GM18502 (cell line): ENCODE data around the gene PRKCA.
"Not testable (repeated sequence)": the region's sequence is repeated elsewhere in the genome, so short reads cannot be mapped to it uniquely, and the experiment has no call there.

ENCODE experiments used
- ATAC-seq: cut with Tn5 transposase; IDR thresholded peaks from one replicate; pipeline ENCODE4 v1.9.1; 2021; ENCODE audit warnings: mild to moderate bottlenecking; ENCODE audit not compliant: unreplicated experiment, poor library complexity

Gene PRKCA

GRCh38 chr17:66301864-66302741, at the start of gene PRKCA:
PRKCA (plus strand) TSS chr17:66302613.
- ATAC-seq, result peak; percentile 86

- ATAC-seq, result not testable (repeated sequence)
Measured at GRCh38 chr17:66253458-66253857, 49.0 kb upstream of the PRKCA start.

- ATAC-seq, result peak; percentile 69
Measured at GRCh38 chr17:66255112-66255511, 47.3 kb upstream of the PRKCA start.

GRCh38 chr17:66255527-66255971, 46.9 kb upstream of the PRKCA start:
- no peak for ATAC-seq

- ATAC-seq, result no peak
Measured at GRCh38 chr17:66260275-66260674, 42.1 kb upstream of the PRKCA start.

- no peak for ATAC-seq
Measured at GRCh38 chr17:66260688-66261087, 41.7 kb upstream of the PRKCA start.

GRCh38 chr17:66262767-66263166, 39.6 kb upstream of the PRKCA start:
- no peak for ATAC-seq

- ATAC-seq, result no peak
Measured at GRCh38 chr17:66264696-66265095, 37.7 kb upstream of the PRKCA start.

- no peak for ATAC-seq
Measured at GRCh38 chr17:66268247-66268927, 34.0 kb upstream of the PRKCA start.

- ATAC-seq, result no peak
Measured at GRCh38 chr17:66270106-66270505, 32.3 kb upstream of the PRKCA start.

- no peak for ATAC-seq
Measured at GRCh38 chr17:66271512-66271911, 30.9 kb upstream of the PRKCA start.

GRCh38 chr17:66272811-66273585, 29.4 kb upstream of the PRKCA start:
- ATAC-seq, result no peak

GRCh38 chr17:66273586-66273848, 28.9 kb upstream of the PRKCA start:
- ATAC-seq, result no peak

- no peak for ATAC-seq
Measured at GRCh38 chr17:66275651-66276050, 26.8 kb upstream of the PRKCA start.

- ATAC-seq, result no peak
Measured at GRCh38 chr17:66276328-66276937, 26.0 kb upstream of the PRKCA start.

GRCh38 chr17:66277191-66277590, 25.2 kb upstream of the PRKCA start:
- ATAC-seq, result no peak

GRCh38 chr17:66281661-66282369, 20.6 kb upstream of the PRKCA start:
- ATAC-seq, result no peak

GRCh38 chr17:66283296-66283934, 19.0 kb upstream of the PRKCA start:
- no peak for ATAC-seq

GRCh38 chr17:66283971-66284370, 18.4 kb upstream of the PRKCA start:
- no peak for ATAC-seq

GRCh38 chr17:66285149-66285548, 17.3 kb upstream of the PRKCA start:
- no peak for ATAC-seq
